GM12878 (cell line): ENCODE data around the gene CYP4A22. TPM values are rescaled to one million over a fixed set of nuclear protein-coding genes. Genes with fewer than 3 reads are reported as not detected.

Experiments
- ATAC-seq: fragments of 200-7000 bp; cut with Tn5 transposase; 3 replicates; pipeline ENCODE4 v1.9.1; 2020; ENCODE audit warnings: mild to moderate bottlenecking, moderate library complexity
- BruUV-seq: library from RNA; stranded (reverse); fragments of 400-500 nt; replicated peaks from 2 replicates; lab custom pipeline; 2021; lab: Mats Ljungman, UMichigan
- CTCF ChIA-PET: fragments of 300-600 bp; sonication (Branson Sonifier 250); formaldehyde crosslinking; extraction: SDS; loops from one replicate; lab custom pipeline; 2021; ENCODE audit warnings: inconsistent platforms; lab: Yijun Ruan, JAX
- POLR2A ChIA-PET: fragments of 350-600 bp; formaldehyde crosslinking; extraction: SDS; loops from one replicate; lab custom pipeline; 2021; ENCODE audit warnings: inconsistent platforms; lab: Charles Lee
- RAD21 ChIA-PET: fragments of 300-600 bp; sonication (Branson Sonifier 250); formaldehyde crosslinking; loops from one replicate; lab custom pipeline; 2023; ENCODE audit warnings: antibody characterized with exemption; ENCODE audit not compliant: unreplicated experiment; lab: Charles Lee
- SMC1A ChIA-PET: fragments of 300-600 bp; sonication (Branson Sonifier 250); formaldehyde crosslinking; loops from one replicate; lab custom pipeline; 2023; ENCODE audit not compliant: unreplicated experiment, uncharacterized antibody; lab: Charles Lee
- DNase-seq: peaks from one replicate; pipeline ENCODE4 v3.0.0-alpha.2; 2011; ENCODE audit warnings: low read depth, low spot score
- FAIRE-seq: peaks from 3 replicates; lab custom pipeline; 2011; peaks lifted over from hg19 to GRCh38; lab: Jason Lieb, UNC
- H2AFZ ChIP-seq: 2 replicates; pipeline ENCODE4 v1.6.0; 2011; ENCODE audit warnings: low read depth, low read length, control low read depth; ENCODE audit not compliant: control insufficient read depth
- H3K27ac ChIP-seq: 2 replicates; pipeline ENCODE4 v1.5.1; 2011; ENCODE audit warnings: control low read depth; ENCODE audit not compliant: control insufficient read depth, insufficient read depth
- H3K27me3 ChIP-seq, 2 experiments: replicated peaks in 1 of 2; 2 replicates each; pipeline versions ENCODE4 v1.6.0 to v1.6.1; 2011; ENCODE audit warnings: low read length in 1 of 2; ENCODE audit not compliant: control insufficient read depth in 2 of 2, insufficient read depth in 2 of 2
- H3K36me3 ChIP-seq, 2 experiments: 2 replicates each; pipeline ENCODE4 v1.5.1; 2011; ENCODE audit warnings: low read length in 1 of 2; ENCODE audit not compliant: control insufficient read depth in 2 of 2, insufficient read depth in 2 of 2
- H3K4me1 ChIP-seq: 2 replicates; pipeline ENCODE4 v1.6.1; 2011; ENCODE audit warnings: mild to moderate bottlenecking, low read length, moderate library complexity, mixed read lengths; ENCODE audit not compliant: control insufficient read depth, insufficient read depth
- H3K4me2 ChIP-seq: 2 replicates; pipeline ENCODE4 v1.6.0; 2011; ENCODE audit warnings: control low read depth; ENCODE audit not compliant: control insufficient read depth, insufficient read depth
- H3K4me3 ChIP-seq: fragments of 200-600 bp; sonication (generic); 2 replicates; pipeline ENCODE4 v1.5.1; 2016
- H3K79me2 ChIP-seq: 2 replicates; pipeline ENCODE4 v1.6.0; 2011; ENCODE audit warnings: low read length; ENCODE audit not compliant: control insufficient read depth, insufficient read depth
- H3K9ac ChIP-seq: 2 replicates; pipeline ENCODE4 v1.8.0; 2011; ENCODE audit warnings: low read length, control low read depth, mixed read lengths; ENCODE audit not compliant: control insufficient read depth, insufficient read depth
- H3K9me3 ChIP-seq: replicated peaks from 3 replicates; pipeline ENCODE4 v1.5.1; 2011; ENCODE audit warnings: mild to moderate bottlenecking, low read length; ENCODE audit not compliant: control insufficient read depth, insufficient read depth
- H4K20me1 ChIP-seq: 2 replicates; pipeline ENCODE4 v1.6.0; 2011; ENCODE audit not compliant: control insufficient read depth, insufficient read depth
- ASH2L ChIP-seq: fragments of 300-600, 200-600 bp; sonication (generic); IDR thresholded peaks from 2 replicates; pipeline ENCODE4 v1.6.1; 2017; ENCODE audit warnings: low read depth, mild to moderate bottlenecking, borderline replicate concordance
- BCL3 ChIP-seq: IDR thresholded peaks from 2 replicates; pipeline ENCODE4 v1.6.1; 2011; ENCODE audit warnings: borderline replicate concordance, low read depth, mild to moderate bottlenecking, moderate library complexity, low read length; ENCODE audit not compliant: insufficient read depth, poor library complexity, severe bottlenecking
- FOS ChIP-seq: IDR thresholded peaks from 3 replicates; pipeline ENCODE4 v1.6.1; 2011; ENCODE audit warnings: borderline replicate concordance; ENCODE audit not compliant: insufficient read length; ENCODE audit errors: extremely low read depth
- IRF3 ChIP-seq: fragments of 450-650 bp; IDR thresholded peaks from 2 replicates; pipeline ENCODE4 v1.6.1; 2014; ENCODE audit warnings: mild to moderate bottlenecking
- IRF5 ChIP-seq: fragments of 450-650 bp; IDR thresholded peaks from 2 replicates; pipeline ENCODE4 v1.6.1; 2017; ENCODE audit warnings: borderline replicate concordance
- MTA3 ChIP-seq: IDR thresholded peaks from 2 replicates; pipeline ENCODE4 v1.6.1; 2012; ENCODE audit warnings: low read length, inconsistent platforms, borderline replicate concordance
- WGBS: methylation state at CpG from one replicate; pipeline ENCODE4 v1.1.6; 2016; ENCODE audit warnings: low lambda C conversion rate; ENCODE audit not compliant: insufficient replicate concordance, insufficient coverage; ENCODE audit errors: missing lambda C conversion rate; 5-methylcytosine and 5-hydroxymethylcytosine counted together
- in situ Hi-C: fragments of 300-500 bp; cut with MboI; formaldehyde crosslinking; loops from 9 replicates; pipeline ENCODE4 v1.14.3; 2018; ENCODE audit warnings: mixed read lengths
- intact Hi-C: fragments of 100-400 bp; cut with micrococcal nuclease; formaldehyde crosslinking; loops from one replicate; pipeline ENCODE4 v1.14.2; 2022; ENCODE audit not compliant: unreplicated experiment
- polyA plus RNA-seq, 11 experiments: library from polyadenylated mRNA; depleted of rRNA in 4 of 11; unstranded in 6 of 11; stranded (reverse) in 5 of 11; fragments of >200 nt; fragmentation: Nextera tagmentation in 4 of 11; fragmentation: Illumina TruSeq in 1 of 11; extraction: Ambion mirVana in 4 of 11; extraction: Trizol in 1 of 11; gene quantifications; 1 replicate in 1 of 11; 2 replicates in 10 of 11; pipeline versions ENCODE4 v1.2.1 to v1.2.3, GENCODE V29; 2011 to 2016; ENCODE audit warnings: inconsistent platforms in 2 of 11, missing spikeins in 2 of 11, low read depth in 1 of 11
- total RNA-seq, 4 experiments: library from RNA; depleted of rRNA in 3 of 4; stranded (reverse); fragments of >200 nt in 3 of 4; fragmentation: Illumina TruSeq in 1 of 4; extraction: Trizol in 1 of 4; gene quantifications; 2 replicates each; pipeline versions ENCODE4 v1.2.1 to v1.2.3, GENCODE V29; 2013 to 2021

CYP4A22 gene
- total and polyA plus RNA-seq, 10 of the 15 experiments (the other 5 are each of a cell fraction or from before 2014, with no cell fraction given) = not detected

DNA sequence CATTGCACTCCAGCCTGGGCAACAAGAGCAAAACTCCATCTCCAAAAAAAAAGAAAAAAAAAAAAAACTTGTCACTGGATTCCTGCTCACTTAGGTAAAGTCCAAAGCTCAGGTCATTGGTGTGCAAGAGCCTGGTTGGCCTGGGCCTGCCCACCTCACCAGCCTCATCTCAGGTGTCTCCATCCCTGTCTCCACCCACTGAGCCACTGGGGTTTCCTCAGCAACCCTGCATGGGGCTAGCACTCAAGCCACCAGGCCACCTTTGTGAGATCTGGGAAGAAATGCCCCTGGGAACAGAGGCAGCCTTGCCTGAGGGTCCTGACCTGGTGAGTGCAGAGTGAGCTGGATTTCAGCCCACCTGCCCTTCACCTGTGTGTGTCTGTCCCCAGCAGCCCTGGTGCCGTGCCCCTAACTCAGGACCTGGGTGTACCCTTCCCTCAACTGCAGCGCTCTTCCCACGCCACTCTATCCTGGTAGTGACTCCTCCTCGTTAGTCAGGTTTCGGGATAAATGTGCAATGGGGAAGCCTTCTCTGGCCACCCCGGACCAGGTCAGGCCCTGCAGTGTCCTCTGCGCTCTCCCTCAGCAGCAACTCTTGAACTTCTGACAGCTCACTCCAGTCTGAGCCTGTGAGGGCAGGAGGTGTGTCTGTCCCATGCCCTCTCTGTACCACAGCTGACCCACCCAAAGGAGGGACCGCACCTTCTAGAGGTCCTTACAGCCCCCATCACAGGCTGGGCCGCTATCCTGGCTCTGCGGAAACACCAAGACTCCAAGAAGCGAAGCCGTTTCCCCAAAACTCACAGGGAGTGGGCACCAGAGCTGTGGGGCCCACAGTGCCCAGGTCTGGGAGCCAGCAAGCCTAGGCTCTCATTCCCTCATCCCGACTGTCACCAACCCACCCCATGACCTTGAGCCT, 49.3 kb downstream of the CYP4A22 start:
- H3K9me3 ChIP-seq = no peaks in the 10 kb centered on the region
- CTCF ChIA-PET = interaction anchor here (0.6 to 2.0 kb wide), 2 partner anchors 8 to 942 kb away, joined by 3 to 12 read pairs; no protein-coding TSS in a partner anchor
- ATAC-seq = no peak

More for the DNA sequence above, 49.3 kb downstream of the CYP4A22 start:
- ChIA-PET POLR2A (no interaction called here), SMC1A (no interaction called here), RAD21 (no interaction called here)
- Histone ChIP-seq H4K20me1 (no peaks in the 10 kb centered on the region), H3K79me2 (no peaks in the 10 kb centered on the region), H3K4me2 (no peak overlapping the region), H2AFZ (no peak overlapping the region), H3K27me3 (no peaks in the 10 kb centered on the region; a peak in 1 of 4 replicates), H3K9ac (no peak overlapping the region), H3K4me3 (no peak overlapping the region), H3K27ac (no peak overlapping the region), H3K36me3 (no peaks in the 10 kb centered on the region), H3K4me1 (no peaks in the 10 kb centered on the region)
- whole genome bisulfite sequencing = 42% methylated on average over 13 of the region's 13 CpGs
- no TSS peak for BruUV-seq
- no peak for TF ChIP-seq ASH2L
- TF ChIP-seq BCL3 = no peak
- no peak for TF ChIP-seq MTA3
- TF ChIP-seq IRF3 = no peak
- TF ChIP-seq IRF5 = no peak
- no peak for TF ChIP-seq FOS
- in situ Hi-C loops (no loop called here), intact Hi-C loops (no loop called here)
- DNase-seq (no peak), FAIRE-seq (no peak)
